ENCODE measurements around the gene NEGR1.

The NEGR1 gene

GRCh38 chr1:71533950-71534349 lies 748.4 kb downstream of the NEGR1 start:
- DNase-seq, result no peak

- DNase-seq, result no peak
Measured at GRCh38 chr1:71532343-71532742, 750.0 kb downstream of the NEGR1 start.

- no peak for DNase-seq
Measured at GRCh38 chr1:71526824-71527223, 755.5 kb downstream of the NEGR1 start.

GRCh38 chr1:71522721-71523120 lies 759.6 kb downstream of the NEGR1 start:
- no peak for DNase-seq

GRCh38 chr1:71521655-71522264 lies 760.6 kb downstream of the NEGR1 start:
- DNase-seq, result no peak

GRCh38 chr1:71511505-71511904 lies 770.8 kb downstream of the NEGR1 start:
- DNase-seq, result no peak

GRCh38 chr1:71510725-71511124 lies 771.6 kb downstream of the NEGR1 start:
- DNase-seq, result no peak

- DNase-seq, result no peak
Measured at GRCh38 chr1:71509051-71509595, 773.2 kb downstream of the NEGR1 start.

GRCh38 chr1:71502006-71502405 lies 780.3 kb downstream of the NEGR1 start:
- no peak for DNase-seq

- no peak for DNase-seq
Measured at GRCh38 chr1:71498542-71498941, 783.8 kb downstream of the NEGR1 start.

GRCh38 chr1:71494163-71494562 lies 788.2 kb downstream of the NEGR1 start:
- no peak for DNase-seq

- DNase-seq, result no peak
Measured at GRCh38 chr1:71492298-71493041, 789.9 kb downstream of the NEGR1 start.

- DNase-seq, result no peak
Measured at GRCh38 chr1:71490432-71490831, 791.9 kb downstream of the NEGR1 start.

GRCh38 chr1:71488555-71489252 lies 793.6 kb downstream of the NEGR1 start:
- no peak for DNase-seq

GRCh38 chr1:71473331-71473730 lies 809.0 kb downstream of the NEGR1 start:
- no peak for DNase-seq

GRCh38 chr1:71465093-71465492 lies 817.2 kb downstream of the NEGR1 start:
- DNase-seq, result no peak

- DNase-seq, result no peak
Measured at GRCh38 chr1:71464016-71464415, 818.3 kb downstream of the NEGR1 start.

GRCh38 chr1:71463144-71463543 lies 819.2 kb downstream of the NEGR1 start:
- DNase-seq, result no peak

GRCh38 chr1:71462247-71462646 lies 820.1 kb downstream of the NEGR1 start:
- DNase-seq, result no peak

GRCh38 chr1:71461416-71461815 lies 820.9 kb downstream of the NEGR1 start:
- no peak for DNase-seq

- DNase-seq, result no peak
Measured at GRCh38 chr1:71448444-71448843, 833.9 kb downstream of the NEGR1 start.

GRCh38 chr1:71438626-71439025 lies 843.7 kb downstream of the NEGR1 start:
- DNase-seq, result no peak

GRCh38 chr1:71435951-71436350 lies 846.4 kb downstream of the NEGR1 start:
- no peak for DNase-seq

- no peak for DNase-seq
Measured at GRCh38 chr1:71434240-71434639, 848.1 kb downstream of the NEGR1 start.
